Stimulated activated effector memory CD8-positive, alpha-beta T cell treated with anti-CD3 and anti-CD28 coated beads, Interleukin-12 subunit alpha, Interleukin-12 subunit beta, amount 100 ng/mL, for 72 hours (primary cell): ENCODE measurements around the gene CD101.

Experiments
- ATAC-seq: fragments of 150-1000 bp; cut with Tn5 transposase; 2 replicates; pipeline ENCODE4 v1.10.0; 2021
- DNase-seq, 2 donors: peaks; one replicate each; pipeline ENCODE4 v3.0.0; 2021 to 2022; ENCODE audit warnings: low spot score in 2 of 2
- H3K27ac Mint-ChIP-seq: one replicate; pipeline ENCODE4 v1.8.0; 2022; ENCODE audit warnings: mild to moderate bottlenecking, mixed read lengths
- H3K36me3 Mint-ChIP-seq: one replicate; pipeline ENCODE4 v1.8.0; 2022; ENCODE audit warnings: mild to moderate bottlenecking, mixed read lengths
- H3K4me1 Mint-ChIP-seq: one replicate; pipeline ENCODE4 v1.8.0; 2022; ENCODE audit warnings: mixed read lengths
- H3K4me3 Mint-ChIP-seq: one replicate; pipeline ENCODE4 v1.8.0; 2022; ENCODE audit warnings: mild to moderate bottlenecking, mixed read lengths
- H3K9me3 Mint-ChIP-seq: one replicate; pipeline ENCODE4 v1.8.0; 2022; ENCODE audit warnings: mixed read lengths

Gene CD101, protein sequence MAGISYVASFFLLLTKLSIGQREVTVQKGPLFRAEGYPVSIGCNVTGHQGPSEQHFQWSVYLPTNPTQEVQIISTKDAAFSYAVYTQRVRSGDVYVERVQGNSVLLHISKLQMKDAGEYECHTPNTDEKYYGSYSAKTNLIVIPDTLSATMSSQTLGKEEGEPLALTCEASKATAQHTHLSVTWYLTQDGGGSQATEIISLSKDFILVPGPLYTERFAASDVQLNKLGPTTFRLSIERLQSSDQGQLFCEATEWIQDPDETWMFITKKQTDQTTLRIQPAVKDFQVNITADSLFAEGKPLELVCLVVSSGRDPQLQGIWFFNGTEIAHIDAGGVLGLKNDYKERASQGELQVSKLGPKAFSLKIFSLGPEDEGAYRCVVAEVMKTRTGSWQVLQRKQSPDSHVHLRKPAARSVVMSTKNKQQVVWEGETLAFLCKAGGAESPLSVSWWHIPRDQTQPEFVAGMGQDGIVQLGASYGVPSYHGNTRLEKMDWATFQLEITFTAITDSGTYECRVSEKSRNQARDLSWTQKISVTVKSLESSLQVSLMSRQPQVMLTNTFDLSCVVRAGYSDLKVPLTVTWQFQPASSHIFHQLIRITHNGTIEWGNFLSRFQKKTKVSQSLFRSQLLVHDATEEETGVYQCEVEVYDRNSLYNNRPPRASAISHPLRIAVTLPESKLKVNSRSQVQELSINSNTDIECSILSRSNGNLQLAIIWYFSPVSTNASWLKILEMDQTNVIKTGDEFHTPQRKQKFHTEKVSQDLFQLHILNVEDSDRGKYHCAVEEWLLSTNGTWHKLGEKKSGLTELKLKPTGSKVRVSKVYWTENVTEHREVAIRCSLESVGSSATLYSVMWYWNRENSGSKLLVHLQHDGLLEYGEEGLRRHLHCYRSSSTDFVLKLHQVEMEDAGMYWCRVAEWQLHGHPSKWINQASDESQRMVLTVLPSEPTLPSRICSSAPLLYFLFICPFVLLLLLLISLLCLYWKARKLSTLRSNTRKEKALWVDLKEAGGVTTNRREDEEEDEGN

DNA sequence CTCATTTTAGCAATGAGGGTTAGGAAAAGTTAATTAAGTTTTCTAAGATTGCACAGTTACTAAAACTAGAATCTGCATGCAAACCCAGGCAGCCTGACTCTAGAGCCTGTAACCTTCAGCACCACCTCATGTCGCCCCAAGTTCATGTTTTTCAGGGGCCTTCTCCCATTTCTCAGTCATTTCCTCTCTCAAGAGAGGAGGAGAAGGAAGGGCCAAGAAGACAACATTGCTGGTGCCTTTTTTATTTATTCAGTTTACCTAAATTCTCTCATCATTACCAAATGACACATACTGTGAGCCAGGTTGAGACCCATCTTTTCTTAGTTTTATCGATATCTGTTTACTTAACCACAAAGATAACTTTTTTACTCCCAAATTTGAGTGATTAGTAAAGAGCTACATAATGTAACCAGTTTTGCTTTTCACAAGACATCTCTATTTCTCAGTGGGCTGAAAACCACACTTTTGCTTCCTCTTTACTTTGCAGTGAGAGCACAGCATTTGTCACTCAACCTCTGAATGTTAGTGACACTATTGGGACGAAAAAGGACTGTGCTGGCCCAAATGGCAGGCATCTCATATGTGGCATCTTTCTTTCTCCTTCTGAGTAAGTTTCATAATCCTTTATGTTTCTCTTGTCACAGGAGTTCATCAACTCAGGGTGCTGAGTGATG lies at the start of gene CD101:
Gene CD101, plus strand, starts transcription at position 507 of the 674 bp plus-strand sequence. Its CDS starts 58 bp downstream, at position 565.
- ATAC-seq (peak; percentile 97), DNase-seq (no peak)
- H3K36me3 Mint-ChIP-seq: no peaks in the 10 kb centered on the region
- H3K4me1 Mint-ChIP-seq: peaks cover 18% of the 10 kb centered on the region
- H3K9me3 Mint-ChIP-seq: peaks cover 2% of the 10 kb centered on the region
- peak within 1 kb of the TSS; percentile 20 for H3K27ac Mint-ChIP-seq
- H3K4me3 Mint-ChIP-seq: peak within 1 kb of the TSS; percentile 13

DNA sequence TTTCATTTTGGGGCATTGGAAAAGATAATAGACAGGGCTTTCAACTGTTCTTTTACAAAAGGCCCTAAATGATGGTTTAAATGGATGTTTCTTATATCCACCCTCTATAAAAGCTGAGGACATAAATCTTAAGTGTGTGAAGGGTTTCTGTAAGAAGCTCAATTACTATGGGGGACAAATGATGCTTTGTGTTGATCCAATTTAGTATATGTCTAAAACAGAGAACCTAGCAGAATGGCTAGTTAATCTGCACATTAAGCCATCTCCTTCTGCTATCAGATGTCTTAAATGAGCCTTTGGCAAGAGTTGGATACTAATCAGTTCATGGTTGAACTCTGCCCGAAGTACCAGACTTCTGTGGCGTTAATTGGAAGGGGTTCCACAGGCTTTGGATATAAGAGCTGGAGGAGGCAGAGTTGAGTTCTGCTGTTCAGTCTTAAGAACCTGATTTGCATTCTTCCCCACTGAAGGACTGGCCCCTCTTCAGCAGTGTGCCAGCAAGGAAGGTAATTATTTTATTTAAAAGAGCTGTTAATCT lies 48.8 kb upstream of the CD101 start:
- H3K27ac Mint-ChIP-seq: no peak overlapping the region
- no peaks in the 10 kb centered on the region for H3K4me1 Mint-ChIP-seq
- ATAC-seq (no peak), DNase-seq (no peak)
- no peaks in the 10 kb centered on the region for H3K36me3 Mint-ChIP-seq
- H3K4me3 Mint-ChIP-seq: no peak overlapping the region
- no peaks in the 10 kb centered on the region for H3K9me3 Mint-ChIP-seq

DNA sequence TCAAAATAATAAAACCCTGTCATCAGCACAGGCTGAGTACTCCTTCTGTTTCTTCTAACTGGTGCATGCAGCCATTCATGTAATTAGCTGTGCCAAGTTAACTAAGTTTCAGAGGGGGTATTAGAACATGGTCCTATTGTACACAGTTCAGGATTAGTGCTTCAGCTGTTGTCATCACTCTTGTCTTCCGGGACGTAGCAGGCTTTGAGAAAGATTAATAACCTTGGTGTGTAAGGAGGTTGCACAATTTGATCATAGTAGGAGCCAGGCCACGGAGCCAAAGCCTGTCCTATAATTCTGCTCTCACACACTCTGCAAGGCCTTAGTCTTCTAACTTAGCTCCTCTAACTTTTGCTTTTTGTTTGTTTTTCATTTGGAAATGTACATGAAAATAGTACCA lies 47.1 kb upstream of the CD101 start:
- Mint-ChIP-seq H3K27ac (no peak overlapping the region), H3K4me1 (no peaks in the 10 kb centered on the region), H3K4me3 (no peak overlapping the region), H3K9me3 (no peaks in the 10 kb centered on the region), H3K36me3 (no peaks in the 10 kb centered on the region)
- DNase-seq (no peak), ATAC-seq (no peak)

DNA sequence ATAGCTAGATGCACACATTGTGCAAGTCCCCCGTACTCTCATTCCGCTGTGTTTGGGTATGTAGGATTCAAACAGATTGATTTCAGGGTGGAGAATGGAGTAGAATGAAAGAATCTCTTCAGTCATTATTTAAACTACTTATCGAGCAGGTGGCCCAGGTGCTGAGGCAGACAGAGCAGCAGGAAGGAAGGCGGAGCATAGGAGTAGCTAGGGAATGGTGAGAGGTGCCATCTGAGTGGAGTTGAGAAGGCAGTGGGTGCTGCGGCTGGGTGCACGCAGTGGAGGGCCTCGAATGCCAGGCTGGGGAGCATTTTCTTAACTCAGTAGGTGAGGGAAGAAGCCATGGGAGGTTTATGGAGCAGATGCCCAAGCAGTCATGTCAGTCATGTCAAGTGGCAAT lies 45.2 kb upstream of the CD101 start:
- ATAC-seq: no peak
- no peaks in the 10 kb centered on the region for H3K9me3 Mint-ChIP-seq
- no peaks in the 10 kb centered on the region for H3K36me3 Mint-ChIP-seq

DNA sequence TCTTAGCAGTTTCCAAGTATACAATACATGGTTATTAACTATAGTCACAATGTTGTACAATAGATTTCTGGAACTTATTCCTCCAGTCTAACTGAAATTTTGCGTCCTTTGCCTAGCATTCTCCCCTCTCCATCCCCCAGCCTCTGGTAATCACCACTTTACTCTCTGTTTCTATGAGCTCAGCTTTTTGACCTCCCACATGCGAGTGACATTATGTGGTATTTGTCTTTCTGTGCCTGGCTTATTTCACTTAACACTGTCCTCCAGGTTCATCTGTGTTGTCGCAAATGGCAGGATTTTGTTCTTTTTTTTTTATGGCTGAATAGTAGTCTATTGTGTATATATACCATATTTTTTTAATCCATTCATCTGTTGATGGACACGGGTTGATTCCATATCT lies 43.9 kb upstream of the CD101 start:
- no peak for ATAC-seq
- H3K9me3 Mint-ChIP-seq: no peaks in the 10 kb centered on the region
- no peak for DNase-seq
- H3K36me3 Mint-ChIP-seq: no peaks in the 10 kb centered on the region
- H3K4me1 Mint-ChIP-seq: no peaks in the 10 kb centered on the region
- H3K27ac Mint-ChIP-seq: no peak overlapping the region
- H3K4me3 Mint-ChIP-seq: no peak overlapping the region

More for the DNA sequence above, 45.2 kb upstream of the CD101 start:
- no peaks in the 10 kb centered on the region for H3K4me1 Mint-ChIP-seq
- no peak overlapping the region for H3K4me3 Mint-ChIP-seq
- DNase-seq: peak in 1 of 2 donors; percentile 37
- no peak overlapping the region for H3K27ac Mint-ChIP-seq

DNA sequence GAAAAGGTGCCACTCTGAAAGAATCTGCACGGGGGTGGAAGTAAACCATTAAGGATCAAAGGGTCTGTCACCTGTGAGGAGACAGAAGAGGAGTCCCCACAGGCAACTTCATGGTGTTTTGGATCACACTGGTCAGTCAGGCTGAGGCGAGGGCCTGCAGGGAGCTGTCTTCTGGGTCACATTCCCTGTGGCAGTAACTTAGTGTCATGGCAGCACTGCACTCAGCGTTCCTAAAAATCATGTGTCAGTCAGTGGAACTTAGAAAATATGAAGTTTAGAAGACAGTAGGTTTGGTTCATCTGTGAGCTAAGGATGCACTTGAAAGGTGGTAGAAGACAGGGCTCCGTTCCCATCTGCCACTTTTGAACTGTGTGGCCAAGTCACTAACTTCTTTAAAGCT lies 43.5 kb upstream of the CD101 start:
- ATAC-seq (no peak), DNase-seq (no peak)
- Mint-ChIP-seq H3K4me1 (no peaks in the 10 kb centered on the region), H3K27ac (no peak overlapping the region), H3K9me3 (no peaks in the 10 kb centered on the region), H3K4me3 (no peak overlapping the region), H3K36me3 (no peaks in the 10 kb centered on the region)

DNA sequence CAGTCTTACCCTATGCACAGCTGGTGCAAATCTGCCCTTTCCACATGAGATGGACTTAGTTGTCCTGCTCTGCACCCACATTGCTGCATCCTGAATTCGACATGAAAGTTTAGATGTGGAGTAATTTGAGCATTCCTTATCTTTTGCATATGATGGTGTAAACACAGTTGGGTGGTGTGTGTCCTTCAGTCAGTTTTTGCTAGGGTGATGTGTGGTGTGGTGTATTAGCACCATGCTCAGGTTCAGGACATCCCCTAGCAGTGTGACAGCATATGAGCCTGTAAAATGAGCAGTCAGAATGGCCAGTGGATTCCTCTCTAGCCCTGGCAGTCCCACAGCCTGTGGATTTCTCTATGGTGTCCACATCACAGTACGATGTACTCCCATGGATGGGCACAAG lies 42.6 kb upstream of the CD101 start:
- no peaks in the 10 kb centered on the region for H3K36me3 Mint-ChIP-seq
- ATAC-seq (no peak), DNase-seq (no peak)
- no peaks in the 10 kb centered on the region for H3K4me1 Mint-ChIP-seq
- no peaks in the 10 kb centered on the region for H3K9me3 Mint-ChIP-seq
- no peak overlapping the region for H3K27ac Mint-ChIP-seq
- H3K4me3 Mint-ChIP-seq: no peak overlapping the region

DNA sequence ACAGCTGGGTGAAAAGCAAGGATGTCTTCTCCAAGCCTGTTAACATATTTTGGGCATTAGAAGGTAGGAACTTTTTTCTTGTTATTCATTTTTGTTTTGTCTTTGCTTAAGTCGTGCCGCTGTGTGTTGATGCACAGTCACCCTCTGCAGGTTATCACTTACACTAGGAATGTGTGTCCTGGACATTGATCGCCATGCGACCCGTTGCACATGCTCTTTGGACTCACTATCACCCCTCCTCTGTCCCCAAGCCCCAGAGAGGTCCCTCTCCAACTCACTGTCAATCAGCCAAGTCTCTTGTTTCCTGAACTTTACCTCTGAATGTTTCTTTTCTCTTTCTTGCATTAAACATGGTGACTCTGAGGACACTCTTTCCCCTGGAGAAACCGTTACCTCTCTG lies 40.0 kb upstream of the CD101 start:
- no peaks in the 10 kb centered on the region for H3K9me3 Mint-ChIP-seq
- H3K36me3 Mint-ChIP-seq: no peaks in the 10 kb centered on the region
- no peak for DNase-seq
- no peak for ATAC-seq
- no peaks in the 10 kb centered on the region for H3K4me1 Mint-ChIP-seq
- H3K27ac Mint-ChIP-seq: no peak overlapping the region
- H3K4me3 Mint-ChIP-seq: no peak overlapping the region

DNA sequence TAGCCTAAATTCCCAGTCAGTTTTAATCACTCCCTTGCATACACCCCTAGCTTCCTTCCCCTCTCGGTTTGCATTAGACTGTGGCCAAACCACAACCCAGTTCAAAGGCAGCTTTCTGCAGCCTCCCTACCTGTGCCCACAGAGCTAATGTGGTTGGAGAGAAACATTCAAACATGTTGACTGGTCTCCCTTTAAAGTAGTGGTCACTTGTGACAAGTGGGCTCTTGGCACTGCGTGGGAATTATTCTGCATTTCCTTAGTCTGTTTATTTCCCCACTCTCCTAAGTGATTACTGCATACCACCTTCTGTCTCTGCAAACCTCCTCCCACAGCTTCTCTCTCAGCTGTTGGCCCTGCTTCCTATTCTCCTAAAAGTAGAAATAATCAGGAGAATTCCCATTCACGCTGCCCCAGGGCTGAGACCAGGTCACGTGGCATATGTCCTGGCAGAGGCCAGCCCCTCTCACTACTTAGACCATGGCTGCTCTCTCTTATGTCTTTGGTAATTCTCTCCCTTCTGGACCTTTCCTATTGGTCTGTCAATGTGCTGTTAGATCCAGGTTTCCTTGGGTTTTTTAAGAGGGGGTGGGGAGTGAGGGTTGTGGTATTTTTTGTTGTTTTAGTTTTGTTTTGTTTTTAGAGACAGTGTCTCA lies 38.4 kb upstream of the CD101 start:
- H3K4me1 Mint-ChIP-seq: no peaks in the 10 kb centered on the region
- ATAC-seq (peak; percentile 38), DNase-seq (no peak)
- H3K4me3 Mint-ChIP-seq: no peak overlapping the region
- no peaks in the 10 kb centered on the region for H3K36me3 Mint-ChIP-seq
- no peak overlapping the region for H3K27ac Mint-ChIP-seq
- no peaks in the 10 kb centered on the region for H3K9me3 Mint-ChIP-seq

DNA sequence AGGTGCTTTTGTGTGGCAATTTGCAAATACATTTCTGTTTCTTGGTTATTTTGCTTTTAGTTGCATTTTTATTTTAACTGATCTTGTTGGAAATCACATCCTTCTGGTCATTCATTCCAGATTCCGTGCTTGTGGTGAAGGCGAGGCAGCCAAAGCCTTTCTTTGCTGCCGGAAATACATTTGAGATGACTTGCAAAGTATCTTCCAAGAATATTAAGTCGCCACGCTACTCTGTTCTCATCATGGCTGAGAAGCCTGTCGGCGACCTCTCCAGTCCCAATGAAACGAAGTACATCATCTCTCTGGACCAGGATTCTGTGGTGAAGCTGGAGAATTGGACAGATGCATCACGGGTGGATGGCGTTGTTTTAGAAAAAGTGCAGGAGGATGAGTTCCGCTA lies 34.8 kb upstream of the CD101 start:
- Mint-ChIP-seq H3K36me3 (no peaks in the 10 kb centered on the region), H3K9me3 (no peaks in the 10 kb centered on the region), H3K27ac (no peak overlapping the region), H3K4me1 (no peaks in the 10 kb centered on the region), H3K4me3 (no peak overlapping the region)
- ATAC-seq (no peak), DNase-seq (no peak)

DNA sequence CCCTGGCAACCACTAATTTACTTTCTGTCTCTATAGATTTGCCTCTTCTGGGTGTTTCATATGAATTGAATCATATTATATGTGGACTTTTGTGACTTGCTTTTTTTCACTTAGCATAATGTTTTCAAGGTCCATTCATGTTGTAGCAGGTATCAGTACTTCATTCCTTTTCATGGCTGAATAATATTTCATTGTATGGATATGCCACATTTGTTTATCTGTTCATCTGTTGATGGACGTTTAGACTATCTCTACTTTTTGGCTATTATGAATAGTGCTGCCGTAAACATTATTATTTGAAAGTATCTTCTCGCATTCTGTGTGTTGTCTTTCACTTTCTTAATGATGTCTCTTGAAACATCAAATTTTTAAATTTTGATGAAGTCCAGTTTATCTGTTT lies 32.8 kb upstream of the CD101 start:
- ATAC-seq: no peak
- H3K9me3 Mint-ChIP-seq: no peaks in the 10 kb centered on the region
- H3K27ac Mint-ChIP-seq: no peak overlapping the region
- H3K4me3 Mint-ChIP-seq: no peak overlapping the region
- no peaks in the 10 kb centered on the region for H3K4me1 Mint-ChIP-seq
- no peaks in the 10 kb centered on the region for H3K36me3 Mint-ChIP-seq
- no peak for DNase-seq

DNA sequence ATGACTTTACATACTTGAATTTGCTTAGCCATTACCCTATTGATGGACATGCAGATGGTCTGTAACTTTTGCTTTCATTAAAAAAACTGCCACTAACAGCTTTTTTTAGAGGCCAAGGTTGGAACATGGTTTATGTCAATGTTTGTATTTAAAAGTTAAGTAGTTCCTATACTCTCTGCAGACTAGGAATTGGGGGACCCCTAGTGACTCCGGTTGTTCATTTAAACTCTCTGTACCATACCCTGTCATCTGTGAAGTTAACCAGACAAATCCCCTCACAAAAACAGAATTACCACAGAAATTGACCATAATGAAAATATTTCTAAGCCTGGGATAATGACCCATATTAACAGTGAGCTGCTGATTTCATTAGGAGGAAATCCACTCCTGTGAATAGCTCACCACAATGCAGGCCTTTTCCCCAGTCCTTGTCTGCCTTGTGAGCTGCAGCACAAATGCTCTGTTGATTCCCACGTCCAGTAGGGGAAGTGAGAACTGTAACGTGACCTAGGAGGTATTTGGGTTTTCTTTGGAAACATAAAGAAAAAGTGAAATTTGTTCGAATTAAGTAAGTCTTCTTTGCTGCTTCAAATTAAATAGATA lies 30.2 kb upstream of the CD101 start:
- ATAC-seq (no peak), DNase-seq (no peak)
- H3K4me1 Mint-ChIP-seq: no peaks in the 10 kb centered on the region
- H3K9me3 Mint-ChIP-seq: no peaks in the 10 kb centered on the region
- H3K36me3 Mint-ChIP-seq: no peaks in the 10 kb centered on the region
- no peak overlapping the region for H3K27ac Mint-ChIP-seq
- H3K4me3 Mint-ChIP-seq: no peak overlapping the region

DNA sequence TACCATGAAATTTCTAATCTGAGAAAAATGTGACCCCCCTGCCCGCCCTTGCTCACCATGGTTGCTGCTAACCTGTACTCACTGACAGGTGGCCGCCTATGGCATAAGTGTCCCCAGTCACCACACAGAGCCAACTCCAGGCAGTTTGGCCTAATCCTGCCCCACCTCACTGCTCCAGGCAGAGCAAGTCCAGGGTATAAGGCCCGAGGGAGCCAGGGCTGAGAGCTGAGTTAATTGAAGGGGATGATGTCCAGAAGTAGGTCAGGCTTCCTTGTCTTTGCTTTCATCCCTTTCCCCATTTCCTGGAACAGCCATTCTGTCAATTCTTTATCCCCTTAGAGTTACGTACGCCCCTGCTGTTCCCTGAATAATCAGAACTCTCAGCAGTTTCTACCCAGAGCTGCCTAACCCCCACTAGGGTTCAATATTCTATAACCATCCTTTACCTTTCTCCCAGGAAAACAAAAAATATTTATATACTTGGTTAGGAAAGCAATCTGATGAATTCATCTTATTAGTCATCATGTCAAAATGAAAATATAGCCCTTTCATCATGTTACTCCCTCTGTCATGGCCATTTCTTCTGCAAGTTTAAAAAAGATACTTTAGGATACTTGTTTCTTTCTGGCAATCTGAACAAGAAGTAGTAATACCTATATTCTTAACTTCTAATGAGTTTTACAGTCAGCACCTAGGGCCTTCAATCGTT lies 29.4 kb upstream of the CD101 start:
- no peak for ATAC-seq
- no peak for DNase-seq
- Mint-ChIP-seq H3K27ac (no peak overlapping the region), H3K36me3 (no peaks in the 10 kb centered on the region), H3K9me3 (no peaks in the 10 kb centered on the region), H3K4me1 (no peaks in the 10 kb centered on the region), H3K4me3 (no peak overlapping the region)

DNA sequence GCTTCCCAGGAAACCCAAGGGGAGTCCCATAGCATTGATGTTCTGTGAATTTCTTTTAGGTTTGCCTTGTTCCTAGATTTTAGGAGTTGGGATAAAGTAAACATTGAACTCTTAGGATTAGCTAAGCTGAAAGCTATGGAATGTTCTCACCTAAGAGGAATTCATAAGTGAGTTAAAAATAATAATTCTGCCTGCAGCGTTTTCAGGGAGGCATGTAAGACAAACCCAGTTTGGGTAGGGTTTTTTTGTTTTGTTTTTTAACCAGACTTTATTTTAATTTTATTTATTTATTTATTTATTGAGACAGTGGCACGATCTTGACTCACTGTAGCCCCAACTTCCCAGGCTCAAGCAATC lies 28.9 kb upstream of the CD101 start:
- no peak overlapping the region for H3K27ac Mint-ChIP-seq
- no peaks in the 10 kb centered on the region for H3K9me3 Mint-ChIP-seq
- no peak for DNase-seq
- no peaks in the 10 kb centered on the region for H3K36me3 Mint-ChIP-seq
- H3K4me1 Mint-ChIP-seq: no peaks in the 10 kb centered on the region
- ATAC-seq: no peak
- no peak overlapping the region for H3K4me3 Mint-ChIP-seq
